Measurements from ENCODE around the gene OR4D10.

DNA sequence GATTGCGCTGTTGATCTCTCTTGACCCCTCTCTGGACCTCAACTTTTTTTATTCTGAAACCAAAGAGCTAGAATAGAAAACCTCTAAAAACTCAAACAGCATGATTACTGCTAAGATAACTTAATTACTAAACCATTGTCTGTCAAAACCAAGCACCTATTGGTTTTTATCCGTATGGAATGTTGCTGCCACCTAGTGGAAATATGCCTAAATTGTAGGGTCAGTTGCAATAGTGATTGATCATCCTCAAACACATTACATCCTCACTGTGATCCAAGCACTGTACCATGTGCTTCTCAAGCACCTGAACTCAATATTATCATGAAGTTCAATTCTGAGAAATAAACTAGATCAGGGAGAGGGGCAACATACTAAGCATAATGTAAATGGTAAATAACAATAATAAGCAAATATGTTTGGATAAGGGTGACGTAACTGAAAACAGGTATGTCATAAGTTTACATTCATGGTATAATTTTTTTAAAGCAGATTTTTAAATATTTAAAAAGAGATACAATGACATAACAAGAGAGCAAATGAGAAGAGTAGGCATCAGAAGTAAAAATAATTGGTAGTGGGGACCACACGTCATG lies 43.1 kb upstream of the OR4D10 start:
- peak; percentile 58 to 90 (median 82) for TF ChIP-seq CTCF (IDR thresholded peaks at IDR 0.05)
- TF ChIP-seq POLR2A (IDR thresholded peaks at IDR 0.05) = no peak
